ENCODE data around the gene TNNI2. TPM values are rescaled to one million over a fixed set of nuclear protein-coding genes. Genes with fewer than 3 reads are reported as not detected.

TNNI2 gene
- total and polyA plus RNA-seq, 5 donors from 2014 or later: not detected

GRCh38 chr11:1868056-1868635 lies 29.4 kb downstream of the TNNI2 start:
- peaks cover 0 to 1% (median 0%) of the 10 kb centered on the region in 7 donors for H3K9me3 Mint-ChIP-seq
- H3K27me3 Mint-ChIP-seq: no peaks in the 10 kb centered on the region
- H3K4me1 Mint-ChIP-seq: peaks cover 0 to 83% (median 20%) of the 10 kb centered on the region in 4 donors
- no peaks in the 10 kb centered on the region for H3K9me3 ChIP-seq (ENCODE audit: control insufficient read depth in 2 of 2, low read length in 2 of 2)
- H3K36me3 Mint-ChIP-seq: peaks cover 4% of the 10 kb centered on the region
- H3K27me3 ChIP-seq (ENCODE audit: control insufficient read depth, insufficient read depth, low read length): no peaks in the 10 kb centered on the region
- peaks cover 94% of the 10 kb centered on the region for H3K4me1 ChIP-seq (ENCODE audit: control insufficient read depth, insufficient read depth, low read length, poor library complexity, severe bottlenecking)
- no peak overlapping the region for H3K4me3 Mint-ChIP-seq
- H3K4me3 ChIP-seq (ENCODE audit: low read depth, low read length): no peak overlapping the region
- no peak for DNase-seq
- peak overlapping the region; percentile 1 for H3K27ac ChIP-seq (ENCODE audit: insufficient read depth, low read length, poor library complexity, severe bottlenecking)
- ATAC-seq (ENCODE audit: low read depth in 2 of 2): no peak
- peak overlapping the region in 1 of 3 donors; percentile 43 for H3K27ac Mint-ChIP-seq
- peaks cover 13% of the 10 kb centered on the region for H3K36me3 ChIP-seq (ENCODE audit: control insufficient read depth, insufficient read depth, low read length)

- H3K27me3 Mint-ChIP-seq: no peaks in the 10 kb centered on the region
These were observed 30.0 kb downstream of the TNNI2 start for GRCh38 chr11:1868636-1869291.

GRCh38 chr11:1869427-1870325 lies 30.9 kb downstream of the TNNI2 start:
- Histone ChIP-seq H3K9me3 (ENCODE audit: control insufficient read depth in 2 of 2, low read length in 2 of 2) (no peaks in the 10 kb centered on the region), H3K4me1 (ENCODE audit: control insufficient read depth, insufficient read depth, low read length, poor library complexity, severe bottlenecking) (peaks cover 84% of the 10 kb centered on the region), H3K36me3 (ENCODE audit: control insufficient read depth, insufficient read depth, low read length) (peaks cover 8% of the 10 kb centered on the region), H3K4me3 (ENCODE audit: low read depth, low read length) (no peak overlapping the region), H3K27me3 (ENCODE audit: control insufficient read depth, insufficient read depth, low read length) (no peaks in the 10 kb centered on the region), H3K27ac (ENCODE audit: insufficient read depth, low read length, poor library complexity, severe bottlenecking) (no peak overlapping the region)
- H3K9me3 Mint-ChIP-seq: peaks cover 0 to 1% (median 0%) of the 10 kb centered on the region in 7 donors
- DNase-seq: no peak
- ATAC-seq (ENCODE audit: low read depth in 2 of 2): no peak
- peaks cover 0 to 76% (median 20%) of the 10 kb centered on the region in 4 donors for H3K4me1 Mint-ChIP-seq
- H3K36me3 Mint-ChIP-seq: peaks cover 4% of the 10 kb centered on the region
- peak overlapping the region in 3 of 4 donors; percentile 24 to 78 (median 66) for H3K4me3 Mint-ChIP-seq
- no peaks in the 10 kb centered on the region for H3K27me3 Mint-ChIP-seq
- H3K27ac Mint-ChIP-seq: peak overlapping the region; percentile 38 to 96 (median 79)

More at GRCh38 chr11:1868636-1869291, 30.0 kb downstream of the TNNI2 start:
- H3K36me3 Mint-ChIP-seq: peaks cover 4% of the 10 kb centered on the region
- Histone ChIP-seq H3K27ac (ENCODE audit: insufficient read depth, low read length, poor library complexity, severe bottlenecking) (no peak overlapping the region), H3K4me1 (ENCODE audit: control insufficient read depth, insufficient read depth, low read length, poor library complexity, severe bottlenecking) (peaks cover 88% of the 10 kb centered on the region), H3K36me3 (ENCODE audit: control insufficient read depth, insufficient read depth, low read length) (peaks cover 8% of the 10 kb centered on the region), H3K9me3 (ENCODE audit: control insufficient read depth in 2 of 2, low read length in 2 of 2) (no peaks in the 10 kb centered on the region), H3K4me3 (ENCODE audit: low read depth, low read length) (no peak overlapping the region), H3K27me3 (ENCODE audit: control insufficient read depth, insufficient read depth, low read length) (no peaks in the 10 kb centered on the region)
- H3K27ac Mint-ChIP-seq: peak overlapping the region in 2 of 3 donors; percentile 38 to 75
- H3K9me3 Mint-ChIP-seq: peaks cover 0 to 1% (median 0%) of the 10 kb centered on the region in 7 donors
- ATAC-seq (ENCODE audit: low read depth in 2 of 2) (no peak), DNase-seq (no peak)
- peak overlapping the region in 3 of 4 donors; percentile 12 to 68 (median 50) for H3K4me3 Mint-ChIP-seq
- peaks cover 0 to 84% (median 20%) of the 10 kb centered on the region in 4 donors for H3K4me1 Mint-ChIP-seq

GRCh38 chr11:1870326-1870696 lies 31.5 kb downstream of the TNNI2 start:
- Histone ChIP-seq H3K27me3 (ENCODE audit: control insufficient read depth, insufficient read depth, low read length) (no peaks in the 10 kb centered on the region), H3K27ac (ENCODE audit: insufficient read depth, low read length, poor library complexity, severe bottlenecking) (peak overlapping the region; percentile 51), H3K4me1 (ENCODE audit: control insufficient read depth, insufficient read depth, low read length, poor library complexity, severe bottlenecking) (peaks cover 86% of the 10 kb centered on the region), H3K9me3 (ENCODE audit: control insufficient read depth in 2 of 2, low read length in 2 of 2) (no peaks in the 10 kb centered on the region), H3K4me3 (ENCODE audit: low read depth, low read length) (no peak overlapping the region), H3K36me3 (ENCODE audit: control insufficient read depth, insufficient read depth, low read length) (peaks cover 4% of the 10 kb centered on the region)
- ATAC-seq (ENCODE audit: low read depth in 2 of 2) (no peak), DNase-seq (no peak)
- Mint-ChIP-seq H3K36me3 (peaks cover 3% of the 10 kb centered on the region), H3K27me3 (no peaks in the 10 kb centered on the region), H3K4me1 (peaks cover 0 to 74% (median 17%) of the 10 kb centered on the region in 4 donors), H3K4me3 (peak overlapping the region; percentile 48 to 80 (median 72)), H3K27ac (peak overlapping the region; percentile 78 to 96 (median 93)), H3K9me3 (peaks cover 0 to 1% (median 0%) of the 10 kb centered on the region in 7 donors)

GRCh38 chr11:1870721-1871466 lies 32.1 kb downstream of the TNNI2 start:
- H3K4me1 ChIP-seq (ENCODE audit: control insufficient read depth, insufficient read depth, low read length, poor library complexity, severe bottlenecking): peaks cover 81% of the 10 kb centered on the region
- peak; percentile 47 to 57 for ATAC-seq (ENCODE audit: low read depth in 2 of 2)
- DNase-seq: no peak
- H3K36me3 ChIP-seq (ENCODE audit: control insufficient read depth, insufficient read depth, low read length): no peaks in the 10 kb centered on the region
- no peak overlapping the region for H3K4me3 ChIP-seq (ENCODE audit: low read depth, low read length)
- no peaks in the 10 kb centered on the region for H3K27me3 Mint-ChIP-seq
- peaks cover 0 to 70% (median 15%) of the 10 kb centered on the region in 4 donors for H3K4me1 Mint-ChIP-seq
- H3K27ac Mint-ChIP-seq: peak overlapping the region; percentile 78 to 96 (median 93)
- H3K27me3 ChIP-seq (ENCODE audit: control insufficient read depth, insufficient read depth, low read length): no peaks in the 10 kb centered on the region
- H3K27ac ChIP-seq (ENCODE audit: insufficient read depth, low read length, poor library complexity, severe bottlenecking): peak overlapping the region; percentile 51
- H3K9me3 ChIP-seq (ENCODE audit: control insufficient read depth in 2 of 2, low read length in 2 of 2): no peaks in the 10 kb centered on the region
- H3K9me3 Mint-ChIP-seq: no peaks in the 10 kb centered on the region
- H3K4me3 Mint-ChIP-seq: peak overlapping the region; percentile 48 to 80 (median 72)
- no peaks in the 10 kb centered on the region for H3K36me3 Mint-ChIP-seq

GRCh38 chr11:1871531-1871930 lies 32.8 kb downstream of the TNNI2 start:
- peak overlapping the region in 1 of 3 donors; percentile 78 for H3K27ac Mint-ChIP-seq

More at GRCh38 chr11:1871531-1871930, 32.8 kb downstream of the TNNI2 start:
- Mint-ChIP-seq H3K27me3 (no peaks in the 10 kb centered on the region), H3K4me1 (peaks cover 0 to 66% (median 16%) of the 10 kb centered on the region in 4 donors), H3K36me3 (no peaks in the 10 kb centered on the region), H3K9me3 (no peaks in the 10 kb centered on the region), H3K4me3 (peak overlapping the region in 1 of 4 donors; percentile 15)
- Histone ChIP-seq H3K36me3 (ENCODE audit: control insufficient read depth, insufficient read depth, low read length) (no peaks in the 10 kb centered on the region), H3K27me3 (ENCODE audit: control insufficient read depth, insufficient read depth, low read length) (no peaks in the 10 kb centered on the region), H3K9me3 (ENCODE audit: control insufficient read depth in 2 of 2, low read length in 2 of 2) (no peaks in the 10 kb centered on the region), H3K27ac (ENCODE audit: insufficient read depth, low read length, poor library complexity, severe bottlenecking) (no peak overlapping the region), H3K4me3 (ENCODE audit: low read depth, low read length) (no peak overlapping the region), H3K4me1 (ENCODE audit: control insufficient read depth, insufficient read depth, low read length, poor library complexity, severe bottlenecking) (peaks cover 78% of the 10 kb centered on the region)
- ATAC-seq (ENCODE audit: low read depth in 2 of 2) (no peak), DNase-seq (no peak)

Measured in CD4-positive, CD25-positive, alpha-beta regulatory T cell (primary cell).